ENCODE measurements around the gene DSCAM.
"Not testable (repeated sequence)": the region's sequence is repeated elsewhere in the genome, so short reads cannot be mapped to it uniquely, and the experiment has no call there.

The DSCAM gene

GRCh38 chr21:40457741-40458140 is 389.2 kb downstream of the DSCAM start:
- no peak for DNase-seq (ENCODE audit: low spot score)

GRCh38 chr21:40454057-40454456 is 392.9 kb downstream of the DSCAM start:
- DNase-seq (ENCODE audit: low spot score), result no peak

GRCh38 chr21:40453183-40453582 is 393.8 kb downstream of the DSCAM start:
- DNase-seq (ENCODE audit: low spot score), result no peak

GRCh38 chr21:40452548-40452947 is 394.4 kb downstream of the DSCAM start:
- no peak for DNase-seq (ENCODE audit: low spot score)

- DNase-seq (ENCODE audit: low spot score), result no peak
These were observed 399.9 kb downstream of the DSCAM start for GRCh38 chr21:40447016-40447415.

GRCh38 chr21:40445349-40445921 is 401.5 kb downstream of the DSCAM start:
- no peak for DNase-seq (ENCODE audit: low spot score)

- not testable (repeated sequence) for DNase-seq (ENCODE audit: low spot score)
These were observed 407.4 kb downstream of the DSCAM start for GRCh38 chr21:40439581-40439980.

GRCh38 chr21:40438616-40439015 is 408.3 kb downstream of the DSCAM start:
- DNase-seq (ENCODE audit: low spot score), result no peak

- DNase-seq (ENCODE audit: low spot score), result no peak
These were observed 410.7 kb downstream of the DSCAM start for GRCh38 chr21:40436261-40436660.

- no peak for DNase-seq (ENCODE audit: low spot score)
These were observed 413.4 kb downstream of the DSCAM start for GRCh38 chr21:40433538-40433937.

GRCh38 chr21:40425981-40426380 is 421.0 kb downstream of the DSCAM start:
- DNase-seq (ENCODE audit: low spot score), result no peak

GRCh38 chr21:40422896-40423635 is 423.9 kb downstream of the DSCAM start:
- no peak for DNase-seq (ENCODE audit: low spot score)

GRCh38 chr21:40421121-40421520 is 425.8 kb downstream of the DSCAM start:
- DNase-seq (ENCODE audit: low spot score), result no peak

GRCh38 chr21:40416572-40416971 is 430.4 kb downstream of the DSCAM start:
- DNase-seq (ENCODE audit: low spot score), result no peak

- DNase-seq (ENCODE audit: low spot score), result no peak
These were observed 438.4 kb downstream of the DSCAM start for GRCh38 chr21:40408561-40408960.

GRCh38 chr21:40404396-40404800 is 442.6 kb downstream of the DSCAM start:
- DNase-seq (ENCODE audit: low spot score), result no peak

GRCh38 chr21:40402884-40403582 is 443.9 kb downstream of the DSCAM start:
- no peak for DNase-seq (ENCODE audit: low spot score)

GRCh38 chr21:40395732-40396131 is 451.2 kb downstream of the DSCAM start:
- no peak for DNase-seq (ENCODE audit: low spot score)

GRCh38 chr21:40393066-40393465 is 453.9 kb downstream of the DSCAM start:
- no peak for DNase-seq (ENCODE audit: low spot score)

GRCh38 chr21:40388046-40388445 is 458.9 kb downstream of the DSCAM start:
- DNase-seq (ENCODE audit: low spot score), result no peak

GRCh38 chr21:40386981-40387747 is 459.8 kb downstream of the DSCAM start:
- no peak for DNase-seq (ENCODE audit: low spot score)

- DNase-seq (ENCODE audit: low spot score), result peak; percentile 8
These were observed 460.6 kb downstream of the DSCAM start for GRCh38 chr21:40386294-40386911.

Data from AG08396 (cell line).